ENCODE measurements around the gene PRDM12.

GRCh38 chr9:130677252-130677651, 12.9 kb downstream of the PRDM12 start:
- TF ChIP-seq CTCF (IDR thresholded peaks at IDR 0.05) (no peak), POLR2A (IDR thresholded peaks at IDR 0.05) (no peak)

Data from heart left ventricle (tissue), 13 donors.